Tibial artery (tissue), 4 donors: ENCODE results near the gene EFCAB11.

Experiments
- DNase-seq, 2 donors: peaks; one replicate each; pipeline ENCODE4 v3.0.0-alpha.2; 2019
- H3K27ac ChIP-seq, 2 donors: fragments of 200-600 bp; sonication (generic) in 1 of 2; 1 replicate in 1 of 2; 2 replicates in 1 of 2; pipeline ENCODE4 v1.5.1; 2018 to 2019; ENCODE audit warnings: mild to moderate bottlenecking in 1 of 2
- H3K27me3 ChIP-seq, 2 donors: fragments of 200-600 bp; sonication (generic) in 1 of 2; one replicate each; pipeline versions ENCODE4 v1.5.1 to v1.6.0; 2016 to 2019
- H3K36me3 ChIP-seq, 3 donors: fragments of 200-600 bp; sonication (generic) in 2 of 3; one replicate each; pipeline ENCODE4 v1.5.1; 2016 to 2019; ENCODE audit warnings: mild to moderate bottlenecking in 2 of 3
- H3K4me1 ChIP-seq, 4 donors: fragments of 200-600 bp; sonication (generic) in 2 of 4; 1 replicate in 3 of 4; 2 replicates in 1 of 4; pipeline ENCODE4 v1.5.1; 2016 to 2019
- H3K4me3 ChIP-seq, 2 donors: fragments of 200-600 bp; sonication (generic) in 1 of 2; 1 replicate in 1 of 2; 2 replicates in 1 of 2; pipeline ENCODE4 v1.5.1; 2018 to 2019; ENCODE audit warnings: mild to moderate bottlenecking in 2 of 2
- H3K9me3 ChIP-seq, 3 donors: fragments of 200-600 bp; sonication (generic) in 1 of 3; one replicate each; pipeline ENCODE4 v1.5.1; 2016 to 2019
- intact Hi-C: fragments of 100-400 bp; cut with DNase I; formaldehyde crosslinking; loops from one replicate; pipeline ENCODE4 v1.15.0; 2023; ENCODE audit warnings: low total_unique reads
- TF ChIP-seq, protein P1 (sequence below), 2 experiments: fragments of 200-600 bp in 1 of 2; fragments of 450-650 bp in 1 of 2; IDR thresholded peaks; one replicate each; pipeline ENCODE4 v1.5.1; 2017 to 2019; ENCODE audit warnings: antibody characterized with exemption in 2 of 2, mild to moderate bottlenecking in 1 of 2, moderate library complexity in 1 of 2

The EFCAB11 gene

DNA sequence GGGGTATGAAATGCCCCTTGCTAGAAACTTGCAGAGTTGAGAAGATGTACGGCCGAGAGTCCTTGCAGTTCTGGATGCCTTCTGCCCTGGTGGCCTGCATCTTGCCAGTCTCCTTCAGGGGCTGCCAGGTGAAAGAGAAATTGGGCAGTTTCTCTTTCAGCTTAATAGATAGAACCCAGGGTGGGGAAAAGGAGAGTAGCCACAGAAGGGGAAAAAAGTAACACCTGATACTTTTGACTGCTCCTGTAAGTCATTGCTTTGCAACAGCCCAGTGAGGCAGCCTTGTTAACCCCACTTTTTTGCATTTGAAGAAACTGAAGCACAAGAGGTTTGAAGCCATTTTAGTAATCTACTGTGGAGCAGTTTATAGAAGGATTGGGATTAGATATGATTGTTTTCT lies 28.8 kb upstream of the EFCAB11 start:
- TF ChIP-seq, protein P1, sequence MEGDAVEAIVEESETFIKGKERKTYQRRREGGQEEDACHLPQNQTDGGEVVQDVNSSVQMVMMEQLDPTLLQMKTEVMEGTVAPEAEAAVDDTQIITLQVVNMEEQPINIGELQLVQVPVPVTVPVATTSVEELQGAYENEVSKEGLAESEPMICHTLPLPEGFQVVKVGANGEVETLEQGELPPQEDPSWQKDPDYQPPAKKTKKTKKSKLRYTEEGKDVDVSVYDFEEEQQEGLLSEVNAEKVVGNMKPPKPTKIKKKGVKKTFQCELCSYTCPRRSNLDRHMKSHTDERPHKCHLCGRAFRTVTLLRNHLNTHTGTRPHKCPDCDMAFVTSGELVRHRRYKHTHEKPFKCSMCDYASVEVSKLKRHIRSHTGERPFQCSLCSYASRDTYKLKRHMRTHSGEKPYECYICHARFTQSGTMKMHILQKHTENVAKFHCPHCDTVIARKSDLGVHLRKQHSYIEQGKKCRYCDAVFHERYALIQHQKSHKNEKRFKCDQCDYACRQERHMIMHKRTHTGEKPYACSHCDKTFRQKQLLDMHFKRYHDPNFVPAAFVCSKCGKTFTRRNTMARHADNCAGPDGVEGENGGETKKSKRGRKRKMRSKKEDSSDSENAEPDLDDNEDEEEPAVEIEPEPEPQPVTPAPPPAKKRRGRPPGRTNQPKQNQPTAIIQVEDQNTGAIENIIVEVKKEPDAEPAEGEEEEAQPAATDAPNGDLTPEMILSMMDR (IDR thresholded peaks at IDR 0.05), result no peak
- Histone ChIP-seq H3K9me3 (no peaks in the 10 kb centered on the region), H3K4me3 (no peak overlapping the region), H3K4me1 (no peaks in the 10 kb centered on the region), H3K36me3 (peaks cover 47 to 83% (median 53%) of the 10 kb centered on the region in 3 donors), H3K27ac (no peak overlapping the region), H3K27me3 (no peaks in the 10 kb centered on the region)
- no peak for DNase-seq
- intact Hi-C loops, result loop anchor here (5.0 kb wide), 1 partner anchor 51 kb away; no protein-coding TSS in a partner anchor

DNA sequence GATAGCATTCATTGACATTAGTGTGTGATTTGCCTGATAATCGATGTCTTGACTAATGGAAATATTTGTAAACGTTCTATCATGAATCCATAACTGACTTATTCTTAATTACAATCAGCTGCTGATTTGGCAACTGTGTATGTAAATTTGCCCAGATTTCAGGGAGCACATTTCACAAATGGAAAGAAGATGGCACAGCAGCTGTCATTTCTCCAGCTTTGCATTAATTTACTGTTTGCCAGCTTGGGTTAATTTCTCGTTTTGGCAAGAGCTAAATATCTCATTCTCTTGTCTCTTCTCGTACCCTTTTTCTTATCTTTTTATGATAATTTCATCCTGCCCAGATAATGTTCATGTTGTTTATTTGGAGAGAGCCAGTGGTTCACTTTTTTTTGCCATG lies 24.1 kb upstream of the EFCAB11 start:
- H3K36me3 ChIP-seq, result peaks cover 24 to 81% (median 39%) of the 10 kb centered on the region in 3 donors
- TF ChIP-seq, protein P1 (IDR thresholded peaks at IDR 0.05), result no peak
- H3K4me1 ChIP-seq, result no peaks in the 10 kb centered on the region
- no peaks in the 10 kb centered on the region for H3K27me3 ChIP-seq
- H3K4me3 ChIP-seq, result no peak overlapping the region
- no peak for DNase-seq
- H3K9me3 ChIP-seq, result no peaks in the 10 kb centered on the region
- intact Hi-C loops, result no loop called here
- H3K27ac ChIP-seq, result no peak overlapping the region

DNA sequence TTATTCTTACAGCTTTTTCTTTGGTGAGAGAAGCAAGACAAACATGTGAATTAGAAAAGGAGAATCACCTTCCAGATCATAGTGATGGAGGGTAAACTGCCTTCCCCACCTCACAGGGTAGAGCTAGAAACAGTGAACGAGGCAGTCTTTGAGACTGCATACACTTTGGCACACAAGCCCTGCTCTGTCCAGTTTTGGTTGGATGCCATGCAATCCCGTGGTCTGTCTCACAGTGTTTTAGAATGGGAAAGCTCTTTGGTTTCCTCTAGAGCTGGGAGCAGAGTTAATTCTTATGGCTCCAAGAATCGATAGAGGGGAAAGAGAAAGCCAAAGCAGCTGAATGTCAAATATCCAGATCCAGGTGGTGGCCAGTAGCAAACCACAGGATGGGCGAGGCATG lies 23.1 kb upstream of the EFCAB11 start:
- H3K4me1 ChIP-seq, result no peaks in the 10 kb centered on the region
- intact Hi-C loops, result no loop called here
- peaks cover 15 to 72% (median 31%) of the 10 kb centered on the region in 3 donors for H3K36me3 ChIP-seq
- H3K4me3 ChIP-seq, result no peak overlapping the region
- H3K27ac ChIP-seq, result no peak overlapping the region
- no peaks in the 10 kb centered on the region for H3K27me3 ChIP-seq
- DNase-seq, result no peak
- H3K9me3 ChIP-seq, result no peaks in the 10 kb centered on the region
- TF ChIP-seq, protein P1 (IDR thresholded peaks at IDR 0.05), result no peak

DNA sequence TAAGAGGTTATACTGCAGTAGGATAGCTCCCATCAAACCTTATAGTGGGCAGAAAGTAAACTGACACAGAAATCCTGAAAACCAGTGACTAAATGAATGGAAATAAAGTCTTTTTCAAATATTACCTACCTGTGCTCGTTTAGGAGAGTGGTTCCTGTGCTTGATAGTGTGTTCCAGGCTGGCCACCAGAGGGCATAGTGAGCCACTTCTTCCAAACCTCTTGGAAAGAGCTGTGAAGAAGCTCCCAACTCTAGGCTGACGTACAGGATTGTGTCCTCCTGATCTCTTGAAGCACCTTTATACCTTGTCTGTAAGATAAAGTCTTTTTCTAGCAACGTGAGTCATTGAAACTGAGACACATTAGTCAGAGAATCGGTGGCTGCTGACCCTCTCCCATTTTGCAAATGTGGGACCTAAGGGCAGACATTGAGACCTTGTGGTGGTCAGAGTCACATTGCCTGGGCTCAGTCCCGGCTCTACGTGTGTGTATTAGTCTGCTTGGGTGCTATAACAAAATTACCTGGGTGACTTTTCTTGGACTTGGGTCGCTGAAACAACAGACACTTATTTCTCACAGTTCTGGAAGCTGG lies 18.8 kb upstream of the EFCAB11 start:
- TF ChIP-seq, protein P1 (IDR thresholded peaks at IDR 0.05), result peak; percentile 65 to 79
- peaks cover 16 to 62% (median 33%) of the 10 kb centered on the region in 3 donors for H3K36me3 ChIP-seq
- no peaks in the 10 kb centered on the region for H3K27me3 ChIP-seq
- H3K4me3 ChIP-seq, result no peak overlapping the region
- H3K27ac ChIP-seq, result no peak overlapping the region
- no peaks in the 10 kb centered on the region for H3K9me3 ChIP-seq
- peak; percentile 47 to 65 for DNase-seq
- H3K4me1 ChIP-seq, result no peaks in the 10 kb centered on the region
- intact Hi-C loops, result no loop called here

DNA sequence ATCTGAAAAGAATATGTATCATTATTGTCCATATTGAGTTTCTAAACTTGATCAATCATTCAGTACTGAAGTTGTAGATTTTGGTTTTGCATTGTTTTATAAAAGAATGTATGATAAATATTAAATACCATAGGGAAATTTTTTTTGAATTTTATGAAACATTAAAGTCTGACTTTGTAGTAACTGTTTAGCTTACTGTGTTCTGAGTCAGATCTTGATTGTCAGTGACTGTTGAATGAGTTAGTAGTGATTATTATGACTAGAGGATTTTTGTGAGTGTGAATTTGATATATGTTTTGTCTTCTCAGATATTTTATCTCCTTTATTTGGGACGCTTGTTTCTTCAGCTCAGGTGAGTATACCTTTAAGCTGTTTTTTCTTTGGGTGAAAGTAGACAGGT lies 11.3 kb upstream of the EFCAB11 start:
- Histone ChIP-seq H3K27ac (no peak overlapping the region), H3K4me3 (no peak overlapping the region), H3K36me3 (peaks cover 19 to 59% (median 31%) of the 10 kb centered on the region in 3 donors), H3K4me1 (no peaks in the 10 kb centered on the region), H3K9me3 (no peaks in the 10 kb centered on the region), H3K27me3 (no peaks in the 10 kb centered on the region)
- DNase-seq, result no peak
- TF ChIP-seq, protein P1 (IDR thresholded peaks at IDR 0.05), result no peak
- intact Hi-C loops, result no loop called here
